GM12875 (cell line): ENCODE measurements around the gene ENTPD2.

Experiments used
- H3K4me3 ChIP-seq: one replicate; pipeline ENCODE4 v1.5.1; 2011; ENCODE audit warnings: low read depth, low read length, control low read depth
- TF ChIP-seq, protein P1 (sequence below): IDR thresholded peaks from 2 replicates; pipeline ENCODE4 v1.5.1; 2011; ENCODE audit warnings: low read depth, mild to moderate bottlenecking, control low read depth, inconsistent platforms, low read length, moderate library complexity, borderline replicate concordance; ENCODE audit not compliant: insufficient read depth

Gene ENTPD2

GRCh38 chr9:137009938-137010732, 43.7 kb downstream of the ENTPD2 start:
- H3K4me3 ChIP-seq: no peak overlapping the region
- TF ChIP-seq, protein P1, sequence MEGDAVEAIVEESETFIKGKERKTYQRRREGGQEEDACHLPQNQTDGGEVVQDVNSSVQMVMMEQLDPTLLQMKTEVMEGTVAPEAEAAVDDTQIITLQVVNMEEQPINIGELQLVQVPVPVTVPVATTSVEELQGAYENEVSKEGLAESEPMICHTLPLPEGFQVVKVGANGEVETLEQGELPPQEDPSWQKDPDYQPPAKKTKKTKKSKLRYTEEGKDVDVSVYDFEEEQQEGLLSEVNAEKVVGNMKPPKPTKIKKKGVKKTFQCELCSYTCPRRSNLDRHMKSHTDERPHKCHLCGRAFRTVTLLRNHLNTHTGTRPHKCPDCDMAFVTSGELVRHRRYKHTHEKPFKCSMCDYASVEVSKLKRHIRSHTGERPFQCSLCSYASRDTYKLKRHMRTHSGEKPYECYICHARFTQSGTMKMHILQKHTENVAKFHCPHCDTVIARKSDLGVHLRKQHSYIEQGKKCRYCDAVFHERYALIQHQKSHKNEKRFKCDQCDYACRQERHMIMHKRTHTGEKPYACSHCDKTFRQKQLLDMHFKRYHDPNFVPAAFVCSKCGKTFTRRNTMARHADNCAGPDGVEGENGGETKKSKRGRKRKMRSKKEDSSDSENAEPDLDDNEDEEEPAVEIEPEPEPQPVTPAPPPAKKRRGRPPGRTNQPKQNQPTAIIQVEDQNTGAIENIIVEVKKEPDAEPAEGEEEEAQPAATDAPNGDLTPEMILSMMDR: no peak

DNA sequence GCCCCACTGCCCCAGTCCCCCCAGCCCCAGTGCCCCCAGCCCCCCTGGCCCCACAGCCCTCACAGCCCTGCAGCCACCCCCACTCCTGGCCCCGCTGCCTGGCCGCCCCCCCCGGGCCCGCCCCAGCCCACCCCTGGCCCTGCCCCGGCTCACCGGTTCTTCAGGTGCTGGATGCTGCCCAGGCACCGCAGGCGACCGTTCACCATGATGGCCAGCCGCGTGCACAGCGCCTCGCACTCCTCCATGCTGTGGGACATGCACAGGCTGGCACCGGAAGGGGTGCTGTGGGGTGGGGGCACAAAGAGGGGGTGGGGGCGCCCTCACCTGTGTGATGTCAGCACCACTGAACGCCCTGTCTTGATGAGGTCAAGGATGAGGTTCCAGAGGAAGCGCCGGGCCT, 44.6 kb downstream of the ENTPD2 start:
- TF ChIP-seq, protein P1: no peak
- H3K4me3 ChIP-seq: no peak overlapping the region

DNA sequence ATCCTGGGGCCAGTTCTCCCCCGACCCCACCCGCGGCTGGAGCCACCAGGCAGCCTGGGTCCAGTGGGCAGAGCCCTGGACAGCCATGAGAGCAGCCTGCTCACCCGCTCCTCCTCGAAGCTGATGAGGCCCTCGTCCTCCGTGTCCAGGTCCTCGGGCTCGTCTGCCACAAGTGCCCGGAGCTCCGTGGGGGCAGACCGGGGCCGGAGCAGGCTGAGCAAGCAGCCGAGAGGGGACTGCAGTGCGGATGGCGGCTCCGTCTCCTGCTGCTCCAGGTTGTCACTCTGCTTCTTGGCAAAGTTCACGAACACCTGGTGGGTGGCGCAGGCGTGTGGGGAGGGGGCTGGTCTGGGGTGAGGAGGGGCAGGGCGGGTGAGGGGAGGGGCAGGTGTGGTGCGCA, 45.5 kb downstream of the ENTPD2 start:
- H3K4me3 ChIP-seq: no peak overlapping the region
- TF ChIP-seq, protein P1: no peak

DNA sequence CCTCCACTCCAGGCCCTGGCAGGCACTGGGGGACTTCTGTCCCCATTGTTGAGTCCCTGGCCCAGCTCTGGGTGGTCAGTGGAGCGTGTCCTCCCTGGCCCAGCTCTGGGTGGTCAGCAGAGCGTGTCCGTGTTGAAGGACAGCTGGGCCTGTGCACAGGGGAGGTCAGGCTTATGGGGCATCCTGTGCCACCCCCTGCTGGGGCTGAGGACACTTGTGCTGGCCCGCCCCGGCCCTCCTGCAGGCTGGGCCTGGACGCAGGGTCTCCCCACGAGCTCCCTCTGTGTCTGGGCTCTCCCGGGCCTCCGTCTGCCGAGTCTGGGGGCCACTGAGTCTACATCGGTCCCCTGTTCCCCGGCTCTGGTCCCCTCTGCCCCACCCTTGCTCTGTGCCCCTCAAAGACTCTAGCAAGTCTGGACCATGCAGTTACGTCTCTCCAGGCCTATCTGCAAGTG, 46.0 kb downstream of the ENTPD2 start:
- H3K4me3 ChIP-seq: no peak overlapping the region
- TF ChIP-seq, protein P1: no peak

DNA sequence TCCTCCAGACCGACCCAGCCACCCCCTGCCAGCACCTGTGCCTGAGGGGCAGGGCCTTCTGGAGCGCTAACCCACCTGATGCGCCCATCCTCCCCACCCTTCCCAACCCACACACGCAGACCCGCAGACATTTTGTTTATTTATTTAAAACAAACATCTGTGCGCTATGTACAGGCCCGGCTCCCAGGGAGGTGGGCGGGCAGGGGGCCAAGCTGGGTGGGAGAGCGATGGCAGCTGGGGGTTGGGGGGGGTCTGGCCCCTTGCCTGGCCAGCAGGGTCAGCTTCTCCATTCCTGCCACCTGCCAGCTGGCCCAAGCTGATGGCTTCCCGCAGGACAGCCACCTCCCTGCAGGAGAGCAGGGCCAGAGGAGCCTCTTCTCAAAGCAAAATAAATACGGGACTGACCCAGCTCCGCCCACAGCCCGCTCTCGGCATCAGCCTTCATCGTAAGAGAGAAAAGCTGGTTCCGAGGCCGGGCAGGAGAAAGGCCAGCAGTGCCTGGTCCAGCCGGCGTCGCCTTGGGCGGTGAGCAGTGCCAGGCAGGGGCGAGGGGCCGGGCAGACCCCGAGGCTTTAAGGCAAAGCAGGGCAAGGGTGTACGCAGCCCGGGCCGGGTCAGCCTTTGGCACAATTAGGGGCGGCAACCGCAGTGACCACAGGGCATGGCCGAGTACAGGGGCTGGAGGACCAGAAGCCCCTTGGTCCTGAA, 46.6 kb downstream of the ENTPD2 start:
- TF ChIP-seq, protein P1: no peak
- H3K4me3 ChIP-seq: no peak overlapping the region

DNA sequence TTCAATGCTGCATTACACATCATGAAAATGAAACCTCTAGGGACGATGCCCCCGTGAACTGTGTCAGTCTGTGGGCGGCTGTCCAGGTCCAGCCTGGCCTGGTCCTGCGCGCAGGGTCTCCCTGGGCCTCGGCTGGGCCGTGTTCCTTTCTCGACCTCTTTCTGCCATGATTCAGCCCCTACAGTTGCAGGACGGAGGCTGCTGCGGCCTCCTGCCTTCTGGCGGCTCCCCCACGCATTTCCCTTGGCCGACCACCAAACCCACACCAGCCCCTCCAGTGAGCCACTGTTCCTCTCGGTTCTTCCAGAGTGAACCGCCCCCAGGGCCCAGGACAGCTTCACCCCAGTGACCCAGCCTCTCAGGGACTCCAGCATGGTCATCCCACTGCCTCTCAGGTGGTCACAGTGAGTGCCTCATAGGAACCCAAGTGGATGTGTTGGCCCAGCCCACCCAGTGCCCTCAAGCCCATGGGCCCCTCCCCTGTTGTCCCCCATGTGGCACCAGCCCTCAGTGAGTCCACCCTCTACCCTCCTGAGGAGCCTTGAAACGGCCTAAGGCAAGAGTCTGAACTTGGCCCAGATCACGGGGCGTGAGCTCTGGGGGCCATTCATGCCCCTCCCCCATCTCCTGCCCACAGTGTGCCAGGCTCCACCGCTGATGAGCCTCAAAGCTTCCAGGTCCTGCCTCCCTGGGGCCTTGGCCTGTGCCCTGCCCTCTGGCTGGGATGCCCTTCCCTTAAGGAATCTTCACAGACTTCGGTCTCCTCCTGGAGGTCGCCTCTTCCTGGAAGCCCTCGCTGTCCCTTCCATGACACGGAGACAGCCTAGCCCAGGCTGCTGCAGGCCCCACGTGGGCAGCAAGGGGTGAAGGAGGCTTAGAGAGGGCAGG, 47.5 kb downstream of the ENTPD2 start:
- H3K4me3 ChIP-seq: no peak overlapping the region
- TF ChIP-seq, protein P1: no peak
